GM19239 (cell line): Measurements from ENCODE around the gene ATR.
"Not testable (repeated sequence)": the region's sequence is repeated elsewhere in the genome, so short reads cannot be mapped to it uniquely, and the experiment has no call there.

Experiments used
- DNase-seq: peaks from one replicate; pipeline ENCODE4 v3.0.0; 2011; ENCODE audit warnings: low spot score; ENCODE audit not compliant: insufficient read length
- FAIRE-seq: peaks from 2 replicates; lab custom pipeline; 2011; peaks lifted over from hg19 to GRCh38; lab: Jason Lieb, UNC

Gene ATR

GRCh38 chr3:142417302-142417701 lies 161.2 kb downstream of the ATR start:
- DNase-seq (no peak), FAIRE-seq (peak; percentile 21)

- FAIRE-seq, DNase-seq: not testable (repeated sequence)
Measured at GRCh38 chr3:142400537-142400936, 178.0 kb downstream of the ATR start.
